HPDE6-E6E7 (cell line): Measurements from ENCODE around the gene TSC22D2.
A peak's percentile ranks its signal among the peaks of the same experiment; 100 is the strongest.

Experiments
- DNase-seq: peaks from one replicate; pipeline ENCODE4 v3.0.0; 2011; ENCODE audit warnings: missing footprints; ENCODE audit errors: extremely low spot score

Gene TSC22D2

DNA sequence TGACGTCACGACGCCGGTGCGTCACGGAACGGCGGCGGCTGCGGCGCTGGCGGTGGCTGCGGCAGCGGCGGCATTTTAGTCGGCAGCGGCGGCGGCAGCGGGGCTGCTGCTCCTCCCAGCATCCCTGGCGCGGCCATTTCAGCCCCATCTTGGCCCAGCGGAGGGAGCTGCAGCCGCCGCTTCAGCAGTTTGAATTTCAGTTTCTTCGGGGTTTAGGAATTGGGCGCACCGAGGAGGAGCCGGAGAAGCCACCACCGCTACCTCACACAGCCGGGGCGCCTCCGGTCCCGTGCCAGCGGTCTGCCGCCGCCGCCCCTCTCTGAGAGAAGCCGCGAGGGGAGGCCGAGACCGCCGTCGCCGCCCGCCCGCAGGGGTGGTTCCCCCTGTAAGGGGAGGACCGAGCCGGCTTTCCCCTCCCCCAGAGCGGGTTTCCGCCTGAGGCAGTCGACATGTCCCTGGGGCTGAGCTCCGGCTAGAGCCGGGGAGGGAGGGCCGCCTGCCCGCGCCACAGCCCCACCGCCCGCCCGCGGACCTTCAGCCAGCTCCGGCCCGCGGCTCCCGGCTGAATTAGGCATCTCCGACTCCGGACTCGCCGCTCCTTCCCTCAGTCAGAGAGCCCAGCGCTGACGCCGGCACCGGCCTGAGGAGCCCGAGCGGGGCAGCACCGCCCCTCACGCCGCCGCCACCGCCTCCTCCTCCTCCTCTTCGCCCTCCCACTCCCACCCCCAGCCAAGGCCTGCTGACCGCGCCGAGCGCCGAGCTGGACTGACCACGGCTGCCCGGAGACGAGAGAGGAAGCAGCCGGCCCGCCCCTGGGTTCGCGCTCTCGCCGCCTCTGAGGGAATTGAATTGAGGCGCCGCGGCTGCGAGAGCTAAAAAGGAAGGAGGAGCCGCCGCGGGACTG, at the start of gene TSC22D2:
TSS of gene TSC22D2 (plus strand) at position 78 of the 904 bp plus-strand sequence. CDS start 1,053 bp downstream, outside the sequence.
- DNase-seq: peak; percentile 74

DNA sequence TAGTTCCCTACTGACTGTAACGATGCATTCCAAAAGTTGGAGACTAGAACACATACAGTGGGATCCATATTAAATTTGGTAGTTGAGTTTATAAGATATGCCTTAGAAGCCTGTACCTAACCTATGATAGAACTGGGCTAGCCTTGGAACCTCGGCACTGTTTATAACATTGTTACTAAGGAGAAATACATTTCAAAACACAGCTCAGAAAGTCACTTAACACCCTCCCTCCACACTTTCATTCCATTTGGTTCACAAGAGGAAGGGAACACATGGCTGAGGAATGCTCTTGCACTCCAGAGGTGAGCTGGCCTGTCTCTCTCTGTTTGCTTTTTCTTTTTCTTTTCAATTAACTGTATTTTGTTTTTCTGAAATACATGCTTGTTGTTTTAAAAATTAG, 48.7 kb upstream of the TSC22D2 start:
- no peak for DNase-seq

DNA sequence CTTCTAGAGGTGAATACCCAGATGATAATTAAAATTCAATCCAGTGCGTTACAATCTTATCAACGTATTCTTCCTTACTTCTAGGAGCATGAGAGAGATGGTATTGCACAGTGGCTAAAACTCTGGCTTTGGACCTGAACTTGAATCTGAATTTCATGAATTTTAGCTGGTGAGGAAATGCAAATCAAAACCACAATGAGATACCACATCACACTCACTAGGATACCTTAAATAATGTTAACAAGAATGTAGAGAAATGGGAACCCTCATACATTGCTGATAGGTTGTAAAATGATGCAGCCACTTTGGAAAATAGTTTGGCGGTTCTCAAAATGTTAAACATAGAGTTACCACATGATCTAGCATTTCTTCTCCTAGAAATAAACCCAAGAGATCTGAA, 47.1 kb upstream of the TSC22D2 start:
- DNase-seq: no peak

DNA sequence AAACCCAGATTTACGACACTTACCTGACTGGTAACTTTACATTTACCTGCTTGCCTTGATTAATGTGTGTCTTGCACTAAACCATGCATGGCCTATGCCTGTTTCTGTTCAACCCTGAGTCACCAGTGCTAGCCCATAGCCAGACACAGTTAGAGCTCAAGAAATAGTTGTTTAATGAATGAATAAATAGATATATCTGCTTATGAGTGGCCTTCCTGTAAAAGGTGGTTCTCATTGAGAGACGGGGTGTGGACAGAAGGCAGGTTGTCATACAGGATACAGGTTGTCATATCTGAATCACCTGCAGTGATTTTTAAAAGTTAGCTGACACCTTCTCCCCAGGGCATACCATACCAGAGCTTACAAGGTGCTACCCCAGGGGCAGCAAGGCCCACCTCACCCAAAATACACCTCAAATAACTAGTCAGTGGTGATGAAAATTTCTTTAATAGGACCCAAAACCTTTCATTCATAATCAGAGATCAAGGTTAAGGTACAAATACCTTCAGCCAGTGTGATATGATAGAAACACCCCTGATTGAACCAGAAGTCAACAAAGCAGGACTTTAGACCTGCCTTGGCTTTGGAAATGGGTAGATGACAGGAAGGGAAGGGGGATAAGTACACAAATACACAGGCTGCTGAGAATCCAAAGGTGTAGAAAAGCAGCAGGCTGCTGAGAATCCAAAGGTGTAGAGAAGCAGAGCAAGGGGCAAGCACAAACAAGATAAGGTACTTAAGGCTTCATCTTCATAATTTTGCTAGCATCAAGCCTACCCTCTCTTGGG, 45.4 kb upstream of the TSC22D2 start:
- DNase-seq: no peak

DNA sequence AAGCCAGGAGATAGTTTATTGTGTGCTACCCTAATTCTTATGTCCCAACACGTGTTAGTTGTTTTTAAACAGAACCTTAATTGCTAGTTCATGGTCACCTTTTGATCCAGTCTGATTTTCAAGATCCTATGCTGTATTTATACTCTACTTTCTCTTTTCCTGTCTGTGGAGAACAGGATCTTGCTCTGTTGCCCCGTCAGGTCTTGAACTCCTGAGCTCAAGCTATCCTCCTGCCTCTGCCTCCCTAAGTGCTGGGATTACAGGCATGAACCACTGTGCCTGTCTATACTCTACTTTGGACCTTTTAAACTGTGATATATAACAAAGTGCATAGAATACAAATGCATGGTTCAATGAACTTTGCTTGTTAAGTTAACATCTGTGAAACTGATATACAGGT, 44.7 kb upstream of the TSC22D2 start:
- no peak for DNase-seq

DNA sequence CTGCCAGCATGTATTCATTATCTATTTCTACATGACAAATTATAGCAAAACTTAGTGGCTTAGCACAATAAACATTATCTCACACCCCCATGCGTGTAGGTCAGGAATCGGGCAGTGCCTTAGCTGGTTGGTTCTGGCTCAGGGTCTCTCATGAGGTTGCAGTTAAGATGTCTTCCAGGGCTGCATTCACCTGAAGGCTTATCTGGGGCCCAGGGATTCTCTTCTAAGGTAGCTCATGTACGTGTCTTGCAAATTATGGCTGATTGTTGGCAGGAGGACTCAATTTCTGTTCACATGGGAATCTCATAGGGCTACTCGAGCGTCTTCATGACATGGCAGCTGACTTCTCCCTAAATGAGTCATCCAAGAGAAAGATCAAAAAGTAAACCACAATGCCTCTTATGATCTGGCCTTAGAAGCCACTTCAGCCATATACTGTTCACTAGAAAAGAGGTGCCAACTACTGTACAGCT, 42.9 kb upstream of the TSC22D2 start:
- DNase-seq: no peak

DNA sequence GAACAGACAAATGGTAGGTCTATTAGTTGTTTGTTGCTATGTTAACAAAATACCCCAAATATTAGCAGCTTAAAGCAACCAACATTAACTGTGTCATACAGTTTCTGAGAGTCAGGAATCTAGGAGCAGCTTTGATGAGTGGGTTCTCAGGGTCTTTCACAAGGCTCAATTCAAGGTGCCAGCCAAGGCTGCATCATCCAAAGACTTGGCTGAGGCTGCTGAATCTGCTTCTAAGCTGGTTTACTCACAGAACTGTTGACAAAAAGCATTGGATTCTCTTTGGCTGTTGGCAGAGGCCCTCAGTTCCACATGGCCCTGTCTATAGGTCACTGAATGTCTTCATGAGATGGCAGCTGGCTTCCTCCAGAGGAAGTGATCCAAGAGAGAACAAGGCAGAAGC, 40.3 kb upstream of the TSC22D2 start:
- DNase-seq: no peak

DNA sequence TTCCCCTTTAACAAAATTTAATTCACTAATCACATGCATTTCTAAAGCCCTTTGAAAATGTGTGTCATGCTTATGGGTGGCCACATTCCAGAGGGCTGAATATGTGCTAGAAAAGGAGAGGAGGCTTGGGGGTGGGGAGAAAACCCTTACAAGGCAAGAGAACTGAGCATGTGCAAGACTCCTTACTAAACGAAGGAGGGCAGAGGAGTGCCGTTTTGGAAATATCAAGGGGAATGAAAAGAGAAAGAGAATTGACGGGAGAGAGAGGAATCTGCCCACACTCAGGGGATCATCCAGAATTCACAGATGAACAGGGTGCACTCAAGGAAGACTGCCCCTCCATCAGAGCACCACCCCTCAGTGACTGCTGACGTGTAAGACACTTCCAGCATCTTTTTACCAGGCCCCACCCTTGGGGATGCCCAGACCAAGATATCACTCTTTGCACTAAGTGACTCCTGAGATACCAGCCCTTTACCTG, 37.9 kb upstream of the TSC22D2 start:
- peak; percentile 65 for DNase-seq

DNA sequence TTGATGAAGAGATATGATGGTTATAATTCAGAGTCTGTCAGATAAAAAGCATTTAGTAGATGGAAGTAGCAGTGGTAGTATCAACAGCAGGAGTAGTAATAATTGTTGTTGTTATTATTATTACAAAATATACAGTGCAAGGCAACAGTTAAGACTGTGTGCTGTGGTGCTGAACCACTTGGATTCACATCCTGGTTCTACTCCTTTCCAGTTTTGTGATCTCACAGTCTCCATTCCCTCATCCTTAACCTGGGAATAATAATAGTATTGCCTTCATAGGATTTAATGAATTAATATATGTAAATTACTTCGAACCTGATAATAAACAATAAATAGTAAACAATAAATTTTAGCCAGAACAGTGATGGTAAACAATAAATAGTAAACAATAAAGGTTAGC, 37.1 kb upstream of the TSC22D2 start:
- DNase-seq: no peak

DNA sequence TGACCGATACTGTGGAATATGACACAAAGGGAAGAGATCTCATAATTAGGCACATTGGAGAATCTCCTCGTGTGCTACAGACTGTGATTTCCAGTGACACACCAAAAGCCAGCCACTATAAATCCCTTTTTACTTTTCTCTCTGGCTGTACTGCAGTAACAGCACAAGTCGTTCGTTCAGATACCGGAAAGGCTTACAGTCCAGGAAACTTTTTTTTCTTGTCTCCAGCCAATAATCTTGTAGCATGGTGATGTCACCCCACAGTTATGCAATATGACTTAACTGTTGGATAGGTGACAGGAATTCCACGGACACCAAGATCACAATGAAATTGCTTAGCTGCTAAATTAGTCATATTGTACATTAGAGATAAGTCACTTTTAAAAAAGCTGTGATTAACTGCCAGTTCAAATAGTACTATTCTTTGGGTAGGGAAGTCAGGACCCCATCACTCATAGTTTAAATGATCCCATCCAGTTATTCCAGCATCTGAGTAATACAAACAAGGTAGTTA, 36.3 kb upstream of the TSC22D2 start:
- DNase-seq: peak; percentile 59

DNA sequence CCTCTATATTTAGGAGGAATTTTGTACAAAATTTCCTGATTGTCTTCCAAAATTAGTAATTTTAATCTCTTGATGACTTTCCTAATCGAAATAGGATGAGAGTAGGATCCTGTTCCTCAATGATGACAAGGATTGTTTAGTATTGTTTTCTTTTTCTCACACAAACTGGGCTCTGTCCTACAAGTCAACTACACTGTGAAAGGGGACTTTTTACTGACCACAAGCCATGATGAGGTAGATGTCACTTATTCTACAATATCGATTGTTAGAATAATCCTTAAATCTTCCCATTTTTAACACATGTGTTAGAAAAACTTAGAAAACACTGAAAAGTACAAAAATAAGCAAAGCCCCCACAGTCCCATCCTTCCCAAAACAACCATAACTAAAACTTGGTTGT, 35.8 kb upstream of the TSC22D2 start:
- DNase-seq: no peak

DNA sequence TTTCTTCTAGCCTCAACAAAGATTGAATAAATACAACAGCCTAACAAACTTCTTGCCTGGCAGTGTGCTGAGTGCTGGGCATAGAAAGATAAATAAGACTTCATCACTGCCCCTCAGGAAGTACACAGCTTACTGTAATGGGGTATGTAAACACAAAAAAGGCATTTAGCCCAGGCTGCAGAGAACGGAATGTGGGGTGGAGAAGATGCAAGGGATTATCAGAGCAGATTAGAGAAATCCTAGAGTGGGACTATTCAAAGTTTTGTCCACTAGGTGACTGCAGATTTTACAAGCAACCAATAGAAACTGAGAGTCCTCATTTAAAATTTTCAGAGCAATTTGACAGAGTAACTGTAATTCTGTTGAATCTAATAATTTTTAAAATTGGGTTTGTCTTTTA, 35.4 kb upstream of the TSC22D2 start:
- no peak for DNase-seq

DNA sequence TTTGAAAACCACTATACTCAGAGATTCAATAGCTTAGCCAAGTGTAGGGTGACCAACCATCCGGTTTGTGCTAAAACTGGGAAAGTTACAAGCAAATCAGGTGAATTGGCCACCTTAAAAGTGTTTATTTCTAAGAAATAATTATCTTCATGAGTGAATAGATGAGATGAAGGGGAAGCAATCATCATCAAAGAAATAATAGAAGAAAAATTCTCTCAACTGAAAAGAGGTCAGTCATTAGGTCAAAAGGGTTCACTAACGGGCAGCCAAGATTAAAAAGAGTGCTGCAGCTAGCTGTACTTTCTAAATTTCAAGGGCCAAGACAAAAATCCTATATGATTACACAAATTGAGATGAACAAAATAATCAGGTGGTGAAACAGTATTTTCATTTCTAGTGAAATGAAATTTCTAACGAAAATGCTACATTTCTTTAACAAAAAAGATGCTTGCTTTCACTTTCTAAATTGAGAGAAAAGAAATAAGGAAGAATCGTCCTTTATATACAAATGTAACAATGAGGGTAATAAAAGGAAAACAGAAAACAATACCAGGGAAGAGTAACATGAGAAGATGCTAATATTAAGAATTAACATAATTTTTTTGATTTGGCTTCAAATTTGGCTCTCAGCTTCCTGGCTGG, 34.7 kb upstream of the TSC22D2 start:
- DNase-seq: no peak

DNA sequence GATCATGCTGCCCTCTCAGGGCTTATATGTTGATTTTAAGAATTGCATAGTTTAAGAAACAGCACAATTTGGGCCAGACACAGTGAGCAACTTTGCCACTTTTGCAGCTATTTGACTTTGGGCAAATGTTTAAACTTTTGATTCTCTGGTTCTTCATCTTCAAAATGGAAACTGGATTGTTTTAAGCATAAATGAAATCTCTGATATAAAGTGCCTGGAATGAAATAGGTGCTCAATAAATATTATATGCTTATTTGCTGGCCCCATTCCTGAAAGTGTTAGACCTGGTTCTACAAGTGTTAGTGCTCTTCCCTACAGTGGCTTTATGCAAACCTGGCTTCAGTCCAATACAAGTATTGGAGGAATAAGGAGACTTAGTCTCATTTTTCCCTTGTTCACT, 33.1 kb upstream of the TSC22D2 start:
- no peak for DNase-seq

DNA sequence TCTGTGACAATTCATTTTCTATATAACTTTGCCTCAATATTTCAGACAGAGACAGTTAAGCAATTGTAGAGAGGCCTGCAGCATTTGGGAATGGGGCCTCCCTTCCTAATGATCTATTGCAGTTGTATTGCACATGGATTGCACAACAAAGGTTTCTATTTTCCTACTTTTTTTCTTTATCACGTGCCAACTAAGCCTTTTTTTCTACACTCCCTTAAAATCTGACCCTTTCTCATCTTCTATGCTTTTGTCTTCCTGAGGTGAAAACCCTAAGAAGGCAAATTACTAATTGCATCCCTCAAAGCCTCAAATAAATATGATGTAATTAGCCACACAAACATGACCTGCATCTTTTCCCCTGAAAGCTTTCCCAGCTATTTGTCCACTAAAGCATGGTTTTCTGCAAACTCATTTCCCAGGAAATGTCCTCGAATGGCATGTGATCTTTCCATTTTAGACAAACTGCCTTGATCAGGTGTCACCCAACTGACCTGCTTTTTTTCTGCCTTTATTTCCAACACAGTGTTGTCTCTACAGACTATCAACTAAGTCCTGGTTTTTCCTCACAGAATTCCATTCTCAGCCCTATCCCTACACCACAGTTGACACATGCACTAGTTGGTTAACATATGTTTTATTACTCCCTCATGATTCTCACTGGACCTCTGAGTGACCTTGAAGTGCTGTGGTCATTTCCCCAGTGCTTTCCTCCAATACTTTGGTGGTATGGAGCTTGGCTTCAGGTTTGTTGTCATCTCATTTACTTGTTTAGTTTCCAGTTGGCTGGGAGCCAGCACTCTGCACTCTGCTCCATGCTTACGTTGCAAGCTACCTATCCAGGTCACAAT, 31.9 kb upstream of the TSC22D2 start:
- no peak for DNase-seq

DNA sequence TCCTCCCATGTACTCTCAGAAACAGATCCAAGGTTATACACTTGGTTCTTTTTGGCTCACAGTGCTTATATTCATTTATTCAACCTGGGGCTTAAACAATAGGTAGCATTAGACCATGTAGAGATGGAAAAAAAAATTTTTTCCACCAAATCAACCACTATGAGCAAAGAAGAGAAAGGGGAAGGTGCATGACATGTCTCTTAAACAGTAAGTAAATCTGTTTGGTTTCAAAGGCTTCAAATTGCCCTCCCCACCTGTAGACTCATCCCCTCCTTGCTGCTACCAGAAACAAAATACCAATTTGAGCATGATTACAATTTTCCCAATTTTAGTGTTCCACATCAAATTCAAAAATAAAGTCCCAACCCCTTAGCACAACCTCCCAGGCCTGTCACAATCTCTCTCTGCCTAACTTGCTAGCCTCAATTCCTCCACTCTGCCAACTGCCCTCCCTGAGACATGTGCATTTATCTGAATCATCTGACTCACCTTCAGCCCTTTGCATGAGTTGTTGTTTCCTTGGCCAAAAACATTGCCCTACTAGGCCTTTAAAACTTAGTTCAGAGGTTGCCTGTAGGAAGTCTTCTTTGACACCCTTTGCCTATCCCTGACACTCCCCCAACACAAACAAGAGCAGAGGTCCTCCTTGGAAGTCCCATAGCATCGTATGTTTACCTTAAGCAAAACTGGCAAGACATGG, 30.3 kb upstream of the TSC22D2 start:
- DNase-seq: no peak

DNA sequence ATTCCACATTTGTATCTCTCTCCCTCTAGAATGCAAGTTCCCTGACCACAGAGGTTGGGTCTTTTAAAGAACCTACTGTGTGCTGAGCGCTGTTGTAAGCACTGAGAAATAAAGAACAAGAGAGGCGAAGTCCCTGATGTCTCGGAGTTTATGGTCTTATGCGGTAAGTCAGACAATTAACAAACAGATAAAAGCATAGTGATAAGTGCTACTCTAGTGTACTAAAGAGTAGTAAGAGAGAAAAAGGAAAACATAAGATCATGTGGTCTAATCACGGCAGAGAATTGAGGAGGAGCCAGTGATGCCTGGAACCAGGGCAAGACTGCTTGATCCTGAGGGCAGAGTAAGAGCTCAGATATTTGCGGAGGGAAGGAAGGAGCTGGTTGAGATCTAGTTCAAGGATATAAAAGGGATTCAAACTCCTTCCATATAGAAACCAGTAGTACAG, 29.8 kb upstream of the TSC22D2 start:
- no peak for DNase-seq

DNA sequence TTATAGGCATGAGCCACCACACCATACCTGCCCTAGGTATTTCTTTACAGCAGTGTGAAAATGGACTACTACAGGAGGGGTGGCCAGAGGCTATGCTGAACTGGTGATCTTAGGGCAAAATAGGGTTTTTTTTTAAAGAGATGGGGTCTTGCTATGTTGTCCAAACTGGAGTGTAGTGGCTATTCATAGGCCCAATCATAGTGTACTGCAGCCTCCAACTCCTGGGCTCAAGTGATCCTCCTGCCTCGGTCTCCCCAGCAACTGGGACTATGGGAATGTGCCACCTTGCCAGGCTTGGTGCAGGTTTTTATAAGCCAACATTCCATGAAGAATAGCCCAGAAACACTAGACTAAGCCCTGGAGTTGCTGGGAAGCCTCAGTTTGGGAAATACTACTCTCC, 28.6 kb upstream of the TSC22D2 start:
- DNase-seq: no peak

DNA sequence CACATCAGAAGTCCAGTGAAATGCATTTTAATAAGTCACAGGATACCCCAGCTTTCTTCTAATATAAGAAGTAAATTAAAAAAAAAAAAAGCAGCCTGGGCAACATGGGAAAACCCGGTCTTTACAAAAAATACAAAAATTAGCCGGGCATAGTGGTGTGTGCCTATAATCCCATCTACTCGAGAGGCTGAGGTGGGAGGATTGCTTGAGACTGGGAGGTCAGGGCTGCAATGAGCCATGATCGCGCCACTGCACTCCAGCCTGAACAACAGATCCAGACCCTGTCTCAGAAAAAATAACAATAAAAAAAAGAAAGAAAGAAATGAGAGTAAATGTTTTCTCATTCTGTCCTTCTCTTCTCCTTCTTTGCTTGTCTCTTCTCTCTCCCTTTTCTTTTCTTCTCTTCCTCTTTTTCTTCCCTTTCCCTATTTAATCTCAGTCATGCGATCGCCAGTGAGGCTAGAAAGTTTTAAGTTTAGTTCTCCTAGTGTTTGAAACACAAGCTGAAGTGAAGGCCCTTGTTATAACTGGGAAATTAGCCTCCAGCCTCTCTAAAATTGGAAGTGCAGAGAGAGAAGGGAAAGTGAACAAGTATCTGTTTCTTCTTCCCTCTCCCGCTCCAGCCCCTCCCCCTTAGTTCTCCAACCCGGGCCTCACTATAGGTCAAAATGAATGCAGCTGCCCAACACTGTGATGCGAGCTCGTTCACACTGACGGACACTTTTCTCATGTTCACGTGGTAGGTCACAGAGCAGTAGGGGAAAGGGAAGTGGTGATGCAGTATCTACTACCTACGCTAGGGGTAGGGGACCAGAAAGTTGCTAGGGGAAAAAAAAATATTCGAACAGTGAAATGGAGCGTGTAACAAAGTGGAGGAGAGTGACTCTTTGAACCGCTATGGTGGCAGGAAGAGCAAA, 23.5 kb upstream of the TSC22D2 start:
- DNase-seq: no peak
